SK-N-SH (cell line): ENCODE measurements around the gene COG3. TPM values are rescaled to one million over a fixed set of nuclear protein-coding genes. Genes with fewer than 3 reads are reported as not detected.

ENCODE experiments used
- CTCF ChIA-PET: fragments of 300-600, 350-600 bp; formaldehyde crosslinking; extraction: SDS; loops from one replicate; lab custom pipeline; 2021; lab: Yijun Ruan, JAX
- POLR2A ChIA-PET: fragments of 350-600 bp; sonication (Branson Sonifier 250); formaldehyde crosslinking; extraction: SDS; loops from one replicate; lab custom pipeline; 2020; ENCODE audit warnings: antibody characterized with exemption, inconsistent platforms; lab: Yijun Ruan, JAX
- DNase-seq: peaks from one replicate; pipeline ENCODE4 v3.0.0; 2012
- H2AFZ ChIP-seq: fragments of 200-600 bp; sonication (generic); 2 replicates; pipeline ENCODE4 v1.8.1; 2016; ENCODE audit warnings: antibody characterized with exemption, mild to moderate bottlenecking, low read depth
- H3F3A ChIP-seq: fragments of 200-600 bp; sonication (generic); replicated peaks from 2 replicates; pipeline ENCODE3; 2016; ENCODE audit warnings: antibody characterized with exemption, mild to moderate bottlenecking; ENCODE audit not compliant: insufficient read depth
- H3K27ac ChIP-seq, 2 experiments: fragments of 200-500 bp in 1 of 2; fragments of 200-600 bp in 1 of 2; sonication (Bioruptor generic) in 1 of 2; sonication (generic), shearing (Covaris generic) in 1 of 2; 2 replicates each; pipeline versions ENCODE4 v1.5.1 to v1.6.1; 2014 to 2016; ENCODE audit warnings: low read depth in 2 of 2, inconsistent platforms in 1 of 2, low read length in 1 of 2, mild to moderate bottlenecking in 1 of 2, mixed read lengths in 1 of 2
- H3K27me3 ChIP-seq: fragments of 200-600 bp; sonication (generic), shearing (Covaris generic); 2 replicates; pipeline ENCODE4 v1.6.1; 2016; ENCODE audit warnings: mixed run types; ENCODE audit not compliant: insufficient read depth
- H3K36me3 ChIP-seq, 2 experiments: fragments of 200-500 bp in 1 of 2; fragments of 200-600 bp in 1 of 2; sonication (Bioruptor generic) in 1 of 2; sonication (generic) in 1 of 2; replicated peaks in 1 of 2; 2 replicates each; pipeline versions ENCODE3 to v1.5.1; 2014 to 2016; ENCODE audit warnings: low read length in 1 of 2, mild to moderate bottlenecking in 1 of 2; ENCODE audit not compliant: insufficient read depth in 2 of 2, control insufficient read depth in 1 of 2
- H3K4me1 ChIP-seq, 2 experiments: fragments of 200-500 bp in 1 of 2; fragments of 200-600 bp in 1 of 2; sonication (Bioruptor generic) in 1 of 2; sonication (generic), shearing (Covaris generic) in 1 of 2; 2 replicates each; pipeline versions ENCODE4 v1.5.1 to v1.6.1; 2014 to 2016; ENCODE audit warnings: low read depth in 1 of 2, low read length in 1 of 2, mixed run types in 1 of 2; ENCODE audit not compliant: insufficient read depth in 2 of 2, control insufficient read depth in 1 of 2
- H3K4me2 ChIP-seq: fragments of 200-600 bp; sonication (generic), shearing (Covaris generic); 2 replicates; pipeline ENCODE4 v1.6.1; 2017; ENCODE audit warnings: mixed run types
- H3K4me3 ChIP-seq, 2 experiments: fragments of 200-500 bp in 1 of 2; fragments of 200-600 bp in 1 of 2; sonication (Bioruptor generic) in 1 of 2; sonication (generic), shearing (Covaris generic) in 1 of 2; 2 replicates each; pipeline versions ENCODE4 v1.5.1 to v1.8.1; 2014 to 2016; ENCODE audit warnings: low read depth in 2 of 2, inconsistent platforms in 1 of 2, low read length in 1 of 2, mild to moderate bottlenecking in 1 of 2, mixed read lengths in 1 of 2, moderate library complexity in 1 of 2
- H3K79me2 ChIP-seq: fragments of 200-600 bp; sonication (generic); 2 replicates; pipeline ENCODE4 v1.8.1; 2017; ENCODE audit warnings: mild to moderate bottlenecking; ENCODE audit not compliant: insufficient read depth
- H3K9ac ChIP-seq: fragments of 200-600 bp; sonication (generic); 2 replicates; pipeline ENCODE4 v1.6.1; 2017; ENCODE audit warnings: mixed run types
- H3K9me2 ChIP-seq: fragments of 200-600 bp; sonication (generic); 2 replicates; pipeline ENCODE4 v1.6.1; 2017; ENCODE audit warnings: mixed run types
- H3K9me3 ChIP-seq: fragments of 200-600 bp; sonication (generic); 2 replicates; pipeline ENCODE4 v1.6.1; 2017; ENCODE audit warnings: mixed run types, mild to moderate bottlenecking, moderate library complexity
- H4K20me1 ChIP-seq: fragments of 200-600 bp; sonication (generic); 2 replicates; pipeline ENCODE4 v1.6.1; 2017; ENCODE audit warnings: mild to moderate bottlenecking, mixed run types; ENCODE audit not compliant: insufficient read depth
- CHD2 ChIP-seq: fragments of 150-350 bp; IDR thresholded peaks from 2 replicates; pipeline ENCODE4 v1.6.1; 2018; ENCODE audit warnings: low read length; ENCODE audit not compliant: partially characterized antibody
- EP300 ChIP-seq, 2 experiments: IDR thresholded peaks; 2 replicates each; pipeline versions ENCODE4 v1.4.0 to v1.6.1; 2012; ENCODE audit warnings: borderline replicate concordance in 1 of 2, low read depth in 1 of 2, low read length in 1 of 2
- EZH2phosphoT487 ChIP-seq: fragments of 200-600 bp; sonication (generic); IDR thresholded peaks from 2 replicates; pipeline ENCODE4 v1.6.1; 2017; ENCODE audit warnings: low read depth, mixed run types, mild to moderate bottlenecking, antibody characterized with exemption, moderate library complexity, borderline replicate concordance
- FOSL2 ChIP-seq: IDR thresholded peaks from 2 replicates; pipeline ENCODE4 v1.4.0; 2012; ENCODE audit warnings: low read depth, mild to moderate bottlenecking, moderate library complexity, borderline replicate concordance
- FOXJ3 ChIP-seq: sonication (generic); formaldehyde crosslinking; IDR thresholded peaks from 2 replicates; pipeline ENCODE4 v1.5.1; 2020; ENCODE audit warnings: mild to moderate bottlenecking, missing genetic modification reagents
- GABPA ChIP-seq: IDR thresholded peaks from 2 replicates; pipeline ENCODE4 v1.4.0; 2012; ENCODE audit warnings: low read depth, mild to moderate bottlenecking
- GATA2 ChIP-seq: sonication (generic); formaldehyde crosslinking; IDR thresholded peaks from 2 replicates; pipeline ENCODE4 v1.5.0; 2020; ENCODE audit warnings: mild to moderate bottlenecking, missing genetic modification reagents
- MEF2A ChIP-seq: IDR thresholded peaks from 2 replicates; pipeline ENCODE4 v1.4.0; 2012; ENCODE audit warnings: low read depth, borderline replicate concordance
- MXI1 ChIP-seq: IDR thresholded peaks from 2 replicates; pipeline ENCODE4 v1.6.1; 2012; ENCODE audit warnings: mild to moderate bottlenecking, low read depth, low read length, improper control_type of control experiment
- NRF1 ChIP-seq: IDR thresholded peaks from 2 replicates; pipeline ENCODE4 v1.6.1; 2012; ENCODE audit warnings: low read depth, mild to moderate bottlenecking, low read length
- POLR2AphosphoS5 ChIP-seq: IDR thresholded peaks from 2 replicates; pipeline ENCODE4 v1.6.1; 2012; ENCODE audit warnings: low read depth, low read length
- RAD21 ChIP-seq: IDR thresholded peaks from 2 replicates; pipeline ENCODE4 v1.6.1; 2012; ENCODE audit warnings: mild to moderate bottlenecking, low read length
- RFX5 ChIP-seq: IDR thresholded peaks from 2 replicates; pipeline ENCODE4 v1.6.1; 2012; ENCODE audit warnings: mild to moderate bottlenecking, improper control_type of control experiment, low read length
- RXRA ChIP-seq: IDR thresholded peaks from 2 replicates; pipeline ENCODE4 v1.4.0; 2012; ENCODE audit warnings: low read depth, mild to moderate bottlenecking, borderline replicate concordance
- SIN3A ChIP-seq: IDR thresholded peaks from 2 replicates; pipeline ENCODE4 v1.6.1; 2012; ENCODE audit warnings: low read depth, mild to moderate bottlenecking, low read length, moderate library complexity, borderline replicate concordance
- SMC3 ChIP-seq: IDR thresholded peaks from 2 replicates; pipeline ENCODE4 v1.6.1; 2012; ENCODE audit warnings: low read depth, low read length, improper control_type of control experiment
- TAF1 ChIP-seq: IDR thresholded peaks from 2 replicates; pipeline ENCODE4 v1.6.1; 2012; ENCODE audit warnings: low read depth, mild to moderate bottlenecking, low read length, moderate library complexity, borderline replicate concordance
- TCF12 ChIP-seq: IDR thresholded peaks from 2 replicates; pipeline ENCODE4 v1.4.0; 2012
- YY1 ChIP-seq: IDR thresholded peaks from 2 replicates; pipeline ENCODE4 v1.4.0; 2012; ENCODE audit warnings: low read depth, mild to moderate bottlenecking
- WGBS: methylation state at CpG from one replicate; pipeline ENCODE4 v1.1.6; 2017; ENCODE audit warnings: low lambda C conversion rate; 5-methylcytosine and 5-hydroxymethylcytosine counted together
- polyA plus RNA-seq, 3 experiments: library from polyadenylated mRNA; depleted of rRNA; stranded (reverse); fragments of >200 nt; gene quantifications; 2 replicates each; pipeline ENCODE4 v1.2.3, GENCODE V29; 2012
- TF ChIP-seq, protein P1 (sequence below): IDR thresholded peaks from 2 replicates; pipeline ENCODE4 v1.4.0; 2012; ENCODE audit warnings: low read depth, borderline replicate concordance
- TF ChIP-seq, protein P2 (sequence below): IDR thresholded peaks from 2 replicates; pipeline ENCODE4; 2012
- TF ChIP-seq, protein P3 (sequence below): fragments of 150-350 bp; IDR thresholded peaks from 2 replicates; pipeline ENCODE4 v1.6.1; 2017; ENCODE audit warnings: antibody characterized with exemption, low read length, low read depth, borderline replicate concordance
- TF ChIP-seq, protein P4 (sequence below): IDR thresholded peaks from 2 replicates; pipeline ENCODE4 v1.4.0; 2012; ENCODE audit warnings: low read depth, borderline replicate concordance
- TF ChIP-seq, protein P5 (sequence below): IDR thresholded peaks from 2 replicates; pipeline ENCODE4 v1.4.0; 2012; ENCODE audit warnings: low read depth

The COG3 gene, protein sequence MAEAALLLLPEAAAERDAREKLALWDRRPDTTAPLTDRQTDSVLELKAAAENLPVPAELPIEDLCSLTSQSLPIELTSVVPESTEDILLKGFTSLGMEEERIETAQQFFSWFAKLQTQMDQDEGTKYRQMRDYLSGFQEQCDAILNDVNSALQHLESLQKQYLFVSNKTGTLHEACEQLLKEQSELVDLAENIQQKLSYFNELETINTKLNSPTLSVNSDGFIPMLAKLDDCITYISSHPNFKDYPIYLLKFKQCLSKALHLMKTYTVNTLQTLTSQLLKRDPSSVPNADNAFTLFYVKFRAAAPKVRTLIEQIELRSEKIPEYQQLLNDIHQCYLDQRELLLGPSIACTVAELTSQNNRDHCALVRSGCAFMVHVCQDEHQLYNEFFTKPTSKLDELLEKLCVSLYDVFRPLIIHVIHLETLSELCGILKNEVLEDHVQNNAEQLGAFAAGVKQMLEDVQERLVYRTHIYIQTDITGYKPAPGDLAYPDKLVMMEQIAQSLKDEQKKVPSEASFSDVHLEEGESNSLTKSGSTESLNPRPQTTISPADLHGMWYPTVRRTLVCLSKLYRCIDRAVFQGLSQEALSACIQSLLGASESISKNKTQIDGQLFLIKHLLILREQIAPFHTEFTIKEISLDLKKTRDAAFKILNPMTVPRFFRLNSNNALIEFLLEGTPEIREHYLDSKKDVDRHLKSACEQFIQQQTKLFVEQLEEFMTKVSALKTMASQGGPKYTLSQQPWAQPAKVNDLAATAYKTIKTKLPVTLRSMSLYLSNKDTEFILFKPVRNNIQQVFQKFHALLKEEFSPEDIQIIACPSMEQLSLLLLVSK
- polyA plus RNA-seq (2012; rRNA removed), result 25.6 and 58.9 TPM in 2 replicates
- polyA plus RNA-seq (2012; cell fraction: cytosol; rRNA removed), result 20.8 and 27.4 TPM in 2 replicates
- polyA plus RNA-seq (2012; cell fraction: nucleus; rRNA removed), result 53.1 and 53.7 TPM in 2 replicates

DNA sequence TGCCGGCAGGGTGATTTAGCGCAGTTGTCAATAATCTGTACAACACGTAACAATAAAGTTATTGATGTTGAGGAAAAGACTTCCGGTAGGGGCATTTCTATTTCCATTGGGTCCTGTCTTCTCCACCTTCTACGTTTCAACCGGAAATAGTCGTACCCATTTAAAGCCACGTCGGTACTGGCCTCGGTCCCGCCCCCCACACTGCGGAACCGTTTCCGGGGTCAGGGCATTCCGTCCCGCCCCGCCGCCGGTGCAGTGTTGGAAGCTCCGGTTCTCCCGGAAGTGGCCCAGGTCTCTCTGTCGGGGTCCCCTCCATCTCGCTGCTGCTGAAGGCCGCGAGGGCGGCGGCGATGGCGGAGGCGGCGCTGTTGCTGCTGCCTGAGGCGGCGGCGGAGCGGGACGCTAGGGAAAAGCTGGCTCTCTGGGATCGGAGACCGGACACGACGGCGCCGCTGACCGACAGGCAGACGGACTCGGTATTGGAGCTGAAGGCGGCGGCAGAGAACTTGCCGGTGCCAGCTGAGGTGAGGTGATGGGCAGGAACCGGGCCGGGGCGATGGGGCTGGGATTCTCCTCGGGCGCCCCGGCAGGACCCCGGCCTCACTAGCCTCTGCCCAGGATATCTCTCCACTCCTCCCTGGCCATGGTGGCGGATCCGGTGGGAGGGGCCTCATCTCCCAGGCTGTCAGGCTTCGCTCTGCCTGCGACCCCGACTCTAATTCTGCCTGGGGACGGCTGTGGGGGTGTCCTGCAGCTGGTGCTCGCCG is at the start of gene COG3:
COG3 (plus strand) TSS at position 253 of the 767 bp plus-strand sequence; CDS start at position 351, 98 bp downstream.
- H3K9me3 ChIP-seq, result no peaks in the 10 kb centered on the region
- H3K4me2 ChIP-seq, result peak within 1 kb of the TSS; percentile 86
- peak within 1 kb of the TSS; percentile 88 to 99 for H3K4me3 ChIP-seq
- H3K9me2 ChIP-seq, result no peaks in the 10 kb centered on the region
- peaks cover 5 to 16% of the 10 kb centered on the region in 2 experiments; a peak in 3 of 4 replicates for H3K4me1 ChIP-seq
- CTCF ChIA-PET, result interaction anchor here (0.7 to 1.0 kb wide), 2 partner anchors 11 to 24 kb away, joined by 3 read pairs; no protein-coding TSS in a partner anchor
- 1% methylated on average over 30 of the region's 63 CpGs for WGBS
- POLR2A ChIA-PET, result interaction anchor here (1.0 to 1.4 kb wide), 2 partner anchors 124 to 125 kb away, joined by 4 to 7 read pairs; partner anchors contain the start of gene TPT1
- peak; percentile 96 for DNase-seq
- peaks cover 43% of the 10 kb centered on the region for H4K20me1 ChIP-seq
- H2AFZ ChIP-seq, result peak within 1 kb of the TSS; percentile 94
- H3K9ac ChIP-seq, result peak within 1 kb of the TSS; percentile 94
- peaks cover 16% of the 10 kb centered on the region for H3F3A ChIP-seq
- peak within 1 kb of the TSS; percentile 91 to 94 for H3K27ac ChIP-seq
- no peaks in the 10 kb centered on the region for H3K27me3 ChIP-seq
- peaks cover 4 to 19% of the 10 kb centered on the region in 2 experiments for H3K36me3 ChIP-seq
- H3K79me2 ChIP-seq, result peaks cover 55% of the 10 kb centered on the region
- no peak for TF ChIP-seq POLR2AphosphoS5
- no peak for TF ChIP-seq NRF1
- no peak; the same call in 1 of the 2 replicates for TF ChIP-seq RAD21
- TF ChIP-seq, protein P1, sequence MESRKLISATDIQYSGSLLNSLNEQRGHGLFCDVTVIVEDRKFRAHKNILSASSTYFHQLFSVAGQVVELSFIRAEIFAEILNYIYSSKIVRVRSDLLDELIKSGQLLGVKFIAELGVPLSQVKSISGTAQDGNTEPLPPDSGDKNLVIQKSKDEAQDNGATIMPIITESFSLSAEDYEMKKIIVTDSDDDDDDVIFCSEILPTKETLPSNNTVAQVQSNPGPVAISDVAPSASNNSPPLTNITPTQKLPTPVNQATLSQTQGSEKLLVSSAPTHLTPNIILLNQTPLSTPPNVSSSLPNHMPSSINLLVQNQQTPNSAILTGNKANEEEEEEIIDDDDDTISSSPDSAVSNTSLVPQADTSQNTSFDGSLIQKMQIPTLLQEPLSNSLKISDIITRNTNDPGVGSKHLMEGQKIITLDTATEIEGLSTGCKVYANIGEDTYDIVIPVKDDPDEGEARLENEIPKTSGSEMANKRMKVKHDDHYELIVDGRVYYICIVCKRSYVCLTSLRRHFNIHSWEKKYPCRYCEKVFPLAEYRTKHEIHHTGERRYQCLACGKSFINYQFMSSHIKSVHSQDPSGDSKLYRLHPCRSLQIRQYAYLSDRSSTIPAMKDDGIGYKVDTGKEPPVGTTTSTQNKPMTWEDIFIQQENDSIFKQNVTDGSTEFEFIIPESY, result 0 out of 2 replicates have a peak, but pooled peaks have one; percentile 15
- TF ChIP-seq, protein P2, sequence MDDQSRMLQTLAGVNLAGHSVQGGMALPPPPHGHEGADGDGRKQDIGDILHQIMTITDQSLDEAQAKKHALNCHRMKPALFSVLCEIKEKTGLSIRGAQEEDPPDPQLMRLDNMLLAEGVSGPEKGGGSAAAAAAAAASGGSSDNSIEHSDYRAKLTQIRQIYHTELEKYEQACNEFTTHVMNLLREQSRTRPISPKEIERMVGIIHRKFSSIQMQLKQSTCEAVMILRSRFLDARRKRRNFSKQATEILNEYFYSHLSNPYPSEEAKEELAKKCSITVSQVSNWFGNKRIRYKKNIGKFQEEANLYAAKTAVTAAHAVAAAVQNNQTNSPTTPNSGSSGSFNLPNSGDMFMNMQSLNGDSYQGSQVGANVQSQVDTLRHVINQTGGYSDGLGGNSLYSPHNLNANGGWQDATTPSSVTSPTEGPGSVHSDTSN, result peak; percentile 69
- no peak for TF ChIP-seq GATA2 (CRISPR knock-in tag)
- TF ChIP-seq YY1, result peak; percentile 70
- TF ChIP-seq SIN3A, result peak; percentile 61; the same call in 1 of the 2 replicates
- peak; percentile 99 for TF ChIP-seq GABPA
- peak; percentile 52 for TF ChIP-seq TCF12
- TF ChIP-seq MXI1, result peak; percentile 73
- TF ChIP-seq RFX5, result peak; percentile 56; the same call in 1 of the 2 replicates
- no peak for TF ChIP-seq RXRA
- TF ChIP-seq EP300 (IDR thresholded peaks at IDR 0.05; ENCODE audit: borderline replicate concordance in 1 of 2, low read depth in 1 of 2, low read length in 1 of 2), result peak in 1 of 2 experiments; percentile 4; a peak in 1 of 4 replicates
- TF ChIP-seq, protein P3, sequence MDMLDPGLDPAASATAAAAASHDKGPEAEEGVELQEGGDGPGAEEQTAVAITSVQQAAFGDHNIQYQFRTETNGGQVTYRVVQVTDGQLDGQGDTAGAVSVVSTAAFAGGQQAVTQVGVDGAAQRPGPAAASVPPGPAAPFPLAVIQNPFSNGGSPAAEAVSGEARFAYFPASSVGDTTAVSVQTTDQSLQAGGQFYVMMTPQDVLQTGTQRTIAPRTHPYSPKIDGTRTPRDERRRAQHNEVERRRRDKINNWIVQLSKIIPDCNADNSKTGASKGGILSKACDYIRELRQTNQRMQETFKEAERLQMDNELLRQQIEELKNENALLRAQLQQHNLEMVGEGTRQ, result no peak
- TF ChIP-seq, protein P4, sequence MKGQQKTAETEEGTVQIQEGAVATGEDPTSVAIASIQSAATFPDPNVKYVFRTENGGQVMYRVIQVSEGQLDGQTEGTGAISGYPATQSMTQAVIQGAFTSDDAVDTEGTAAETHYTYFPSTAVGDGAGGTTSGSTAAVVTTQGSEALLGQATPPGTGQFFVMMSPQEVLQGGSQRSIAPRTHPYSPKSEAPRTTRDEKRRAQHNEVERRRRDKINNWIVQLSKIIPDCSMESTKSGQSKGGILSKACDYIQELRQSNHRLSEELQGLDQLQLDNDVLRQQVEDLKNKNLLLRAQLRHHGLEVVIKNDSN, result no peak
- TF ChIP-seq CHD2, result peak; percentile 95
- TF ChIP-seq, protein P5, sequence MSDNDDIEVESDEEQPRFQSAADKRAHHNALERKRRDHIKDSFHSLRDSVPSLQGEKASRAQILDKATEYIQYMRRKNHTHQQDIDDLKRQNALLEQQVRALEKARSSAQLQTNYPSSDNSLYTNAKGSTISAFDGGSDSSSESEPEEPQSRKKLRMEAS, result peak; percentile 79
- TF ChIP-seq FOSL2, result no peak
- no peak for TF ChIP-seq EZH2phosphoT487
- no peak; the same call in 1 of the 2 replicates for TF ChIP-seq SMC3
- peak; percentile 22; the same call in 1 of the 2 replicates for TF ChIP-seq FOXJ3 (CRISPR knock-in tag)
- TF ChIP-seq TAF1, result peak; percentile 77; the same call in 1 of the 2 replicates
- no peak for TF ChIP-seq MEF2A
